ENCODE measurements around the gene MTCH1. TPM values are rescaled to one million over a fixed set of nuclear protein-coding genes. Genes with fewer than 3 reads are reported as not detected.

Gene MTCH1
- total and polyA plus RNA-seq, 2 of the 4 experiments (the other 2 are of a cell fraction) = 215 to 263 TPM

- ChIA-PET POLR2A (ENCODE audit: unreplicated experiment) (no interaction called here), CTCF (no interaction called here)
- Histone ChIP-seq H2BK20ac (ENCODE audit: low read depth, low read length) (no peak overlapping the region), H3K9me3 (ENCODE audit: control insufficient read depth, insufficient read depth, low read length) (0 out of 2 replicates have a peak, but pooled peaks cover 2% of the 10 kb centered on the region), H3K9me1 (ENCODE audit: insufficient read depth, low read length) (no peaks in the 10 kb centered on the region), H4K91ac (ENCODE audit: insufficient read depth, low read depth, low read length) (no peak overlapping the region), H2AK9ac (replicated peaks; ENCODE audit: low read depth, low read length, poor library complexity) (no peak overlapping the region), H3K36me3 (ENCODE audit: control insufficient read depth, insufficient read depth, low read length) (no peaks in the 10 kb centered on the region), H3K27ac (ENCODE audit: insufficient read depth, low read length) (no peak overlapping the region), H4K8ac (ENCODE audit: low read depth in 2 of 2, low read length in 2 of 2) (no peak overlapping the region), H2BK120ac (ENCODE audit: low read depth, low read length) (no peak overlapping the region), H3K9ac (ENCODE audit: low read depth, low read length) (no peak overlapping the region), H2AK5ac (ENCODE audit: low read depth, low read length) (no peak overlapping the region), H2BK15ac (ENCODE audit: low read depth, low read length) (no peak overlapping the region), H3K14ac (replicated peaks; ENCODE audit: low read depth, low read length) (no peak overlapping the region), H3K27me3 (ENCODE audit: control insufficient read depth, insufficient read depth, low read length) (no peaks in the 10 kb centered on the region), H2AFZ (replicated peaks; ENCODE audit: low read length, poor library complexity) (no peak overlapping the region), H2BK5ac (ENCODE audit: low read depth, low read length, poor library complexity, severe bottlenecking) (no peak overlapping the region), H3K23ac (ENCODE audit: low read depth, low read length) (no peak overlapping the region), H3K4me2 (ENCODE audit: low read depth, low read length) (no peak overlapping the region), H3K56ac (ENCODE audit: extremely low read depth, insufficient read depth, low read length) (no peak overlapping the region), H3K4me3 (ENCODE audit: insufficient read depth, low read depth, low read length) (no peak overlapping the region), H3K18ac (ENCODE audit: low read depth, low read length) (no peak overlapping the region), H4K20me1 (ENCODE audit: insufficient read depth, low read length) (no peaks in the 10 kb centered on the region), H3K4me1 (ENCODE audit: control insufficient read depth, insufficient read depth, low read length) (peaks cover 2% of the 10 kb centered on the region; the same call in 1 of the 2 replicates), H4K5ac (ENCODE audit: low read depth, low read length) (no peak overlapping the region), H3K4ac (ENCODE audit: low read depth, low read length) (no peak overlapping the region), H3K79me1 (ENCODE audit: low read depth in 1 of 2, low read length in 2 of 2) (no peaks in the 10 kb centered on the region)
- intact Hi-C loops (cut with micrococcal nuclease) = loop anchor here (10.0 kb wide), 1 partner anchor 390 kb away; no protein-coding TSS in a partner anchor
- no peak for DNase-seq
- WGBS, 2 experiments (ENCODE audit: extremely low coverage in 2 of 2, insufficient read length in 1 of 2) = no CpG with 5 or more reads among the region's 12 CpGs
- no peak for TF ChIP-seq CHD1 (IDR thresholded peaks at IDR 0.05; ENCODE audit: low read depth, low read length)
- TF ChIP-seq RFX5 (IDR thresholded peaks at IDR 0.05; ENCODE audit: low read depth, low read length) = no peak
- TF ChIP-seq RAD21 (IDR thresholded peaks at IDR 0.05; ENCODE audit: low read length) = no peak
- no peak for TF ChIP-seq FOS (IDR thresholded peaks at IDR 0.05; ENCODE audit: low read depth, low read length)
- TF ChIP-seq MXI1 (IDR thresholded peaks at IDR 0.05; ENCODE audit: borderline replicate concordance, low read depth, low read length) = no peak
- TF ChIP-seq POLR2A (IDR thresholded peaks at IDR 0.05; ENCODE audit: low read depth, low read length) = no peak
- TF ChIP-seq RCOR1 (IDR thresholded peaks at IDR 0.05; ENCODE audit: insufficient replicate concordance, low read length) = no peak
- no peak for TF ChIP-seq BHLHE40 (IDR thresholded peaks at IDR 0.05; ENCODE audit: low read depth, low read length)
- TF ChIP-seq CEBPB (IDR thresholded peaks at IDR 0.05; ENCODE audit: low read depth, low read length) = no peak
- no peak for TF ChIP-seq USF2 (IDR thresholded peaks at IDR 0.05; ENCODE audit: low read depth, low read length)
- TF ChIP-seq SMC3 (IDR thresholded peaks at IDR 0.05; ENCODE audit: low read depth, low read length) = no peak
- TF ChIP-seq, protein P1, sequence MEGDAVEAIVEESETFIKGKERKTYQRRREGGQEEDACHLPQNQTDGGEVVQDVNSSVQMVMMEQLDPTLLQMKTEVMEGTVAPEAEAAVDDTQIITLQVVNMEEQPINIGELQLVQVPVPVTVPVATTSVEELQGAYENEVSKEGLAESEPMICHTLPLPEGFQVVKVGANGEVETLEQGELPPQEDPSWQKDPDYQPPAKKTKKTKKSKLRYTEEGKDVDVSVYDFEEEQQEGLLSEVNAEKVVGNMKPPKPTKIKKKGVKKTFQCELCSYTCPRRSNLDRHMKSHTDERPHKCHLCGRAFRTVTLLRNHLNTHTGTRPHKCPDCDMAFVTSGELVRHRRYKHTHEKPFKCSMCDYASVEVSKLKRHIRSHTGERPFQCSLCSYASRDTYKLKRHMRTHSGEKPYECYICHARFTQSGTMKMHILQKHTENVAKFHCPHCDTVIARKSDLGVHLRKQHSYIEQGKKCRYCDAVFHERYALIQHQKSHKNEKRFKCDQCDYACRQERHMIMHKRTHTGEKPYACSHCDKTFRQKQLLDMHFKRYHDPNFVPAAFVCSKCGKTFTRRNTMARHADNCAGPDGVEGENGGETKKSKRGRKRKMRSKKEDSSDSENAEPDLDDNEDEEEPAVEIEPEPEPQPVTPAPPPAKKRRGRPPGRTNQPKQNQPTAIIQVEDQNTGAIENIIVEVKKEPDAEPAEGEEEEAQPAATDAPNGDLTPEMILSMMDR (conservative IDR thresholded peaks at IDR 0.05; ENCODE audit: low read depth, low read length) = no peak
- TF ChIP-seq MAZ (IDR thresholded peaks at IDR 0.05; ENCODE audit: borderline replicate concordance, low read depth, low read length) = no peak
- TF ChIP-seq, protein P2, sequence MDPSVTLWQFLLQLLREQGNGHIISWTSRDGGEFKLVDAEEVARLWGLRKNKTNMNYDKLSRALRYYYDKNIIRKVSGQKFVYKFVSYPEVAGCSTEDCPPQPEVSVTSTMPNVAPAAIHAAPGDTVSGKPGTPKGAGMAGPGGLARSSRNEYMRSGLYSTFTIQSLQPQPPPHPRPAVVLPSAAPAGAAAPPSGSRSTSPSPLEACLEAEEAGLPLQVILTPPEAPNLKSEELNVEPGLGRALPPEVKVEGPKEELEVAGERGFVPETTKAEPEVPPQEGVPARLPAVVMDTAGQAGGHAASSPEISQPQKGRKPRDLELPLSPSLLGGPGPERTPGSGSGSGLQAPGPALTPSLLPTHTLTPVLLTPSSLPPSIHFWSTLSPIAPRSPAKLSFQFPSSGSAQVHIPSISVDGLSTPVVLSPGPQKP (IDR thresholded peaks at IDR 0.05; ENCODE audit: borderline replicate concordance, low read depth, low read length) = no peak
- no peak for TF ChIP-seq NFE2L2 (IDR thresholded peaks at IDR 0.05; ENCODE audit: low read depth, low read length)
- TF ChIP-seq MAFK (IDR thresholded peaks at IDR 0.05; ENCODE audit: low read depth, low read length) = no peak
- in situ Hi-C loops (cut with MboI; ENCODE audit: low sequenced_read_pairs) = loop anchor here (5.0 kb wide), 1 partner anchor 247 kb away; no protein-coding TSS in a partner anchor
- no TSS peak for BruUV-seq (replicated peaks)
- no peak for ATAC-seq (ENCODE audit: low read depth)
- dilution Hi-C loops (cut with HindIII; ENCODE audit: low sequenced_read_pairs, unreplicated experiment) = no loop called here
Measured at GRCh38 chr6:37014667-37015066, 28.7 kb upstream of the MTCH1 start.

Data from IMR-90 (cell line).